ENCODE data around the gene PITPNC1. TPM values are rescaled to one million over a fixed set of nuclear protein-coding genes. Genes with fewer than 3 reads are reported as not detected.

The PITPNC1 gene
- total RNA-seq, 1 donor from 2014 or later = 5.4 TPM

DNA sequence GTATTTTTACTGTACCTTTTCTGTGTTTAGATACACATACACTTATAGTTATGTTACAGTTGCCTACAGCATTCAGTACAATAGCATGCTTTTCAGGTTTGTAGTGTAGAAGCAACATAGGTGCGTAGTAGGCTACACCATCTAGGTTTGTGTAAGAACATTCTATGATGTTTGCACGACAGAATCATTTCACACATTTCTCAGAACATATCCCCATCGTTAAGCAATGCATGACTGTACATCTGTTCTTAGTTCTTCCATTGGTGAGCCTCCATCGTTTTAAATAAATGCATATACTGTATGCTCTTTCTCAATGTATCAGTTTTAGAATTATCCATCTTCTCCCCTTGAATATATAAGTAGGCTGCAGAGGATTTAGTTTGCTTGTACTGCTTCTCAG lies 122.6 kb downstream of the PITPNC1 start:
- DNase-seq (ENCODE audit: low spot score) = no peak
- no peaks in the 10 kb centered on the region for H3K36me3 Mint-ChIP-seq (ENCODE audit: low read depth)
- no peak overlapping the region for H3K27ac Mint-ChIP-seq (ENCODE audit: unreplicated experiment)
- TF ChIP-seq, protein P1, sequence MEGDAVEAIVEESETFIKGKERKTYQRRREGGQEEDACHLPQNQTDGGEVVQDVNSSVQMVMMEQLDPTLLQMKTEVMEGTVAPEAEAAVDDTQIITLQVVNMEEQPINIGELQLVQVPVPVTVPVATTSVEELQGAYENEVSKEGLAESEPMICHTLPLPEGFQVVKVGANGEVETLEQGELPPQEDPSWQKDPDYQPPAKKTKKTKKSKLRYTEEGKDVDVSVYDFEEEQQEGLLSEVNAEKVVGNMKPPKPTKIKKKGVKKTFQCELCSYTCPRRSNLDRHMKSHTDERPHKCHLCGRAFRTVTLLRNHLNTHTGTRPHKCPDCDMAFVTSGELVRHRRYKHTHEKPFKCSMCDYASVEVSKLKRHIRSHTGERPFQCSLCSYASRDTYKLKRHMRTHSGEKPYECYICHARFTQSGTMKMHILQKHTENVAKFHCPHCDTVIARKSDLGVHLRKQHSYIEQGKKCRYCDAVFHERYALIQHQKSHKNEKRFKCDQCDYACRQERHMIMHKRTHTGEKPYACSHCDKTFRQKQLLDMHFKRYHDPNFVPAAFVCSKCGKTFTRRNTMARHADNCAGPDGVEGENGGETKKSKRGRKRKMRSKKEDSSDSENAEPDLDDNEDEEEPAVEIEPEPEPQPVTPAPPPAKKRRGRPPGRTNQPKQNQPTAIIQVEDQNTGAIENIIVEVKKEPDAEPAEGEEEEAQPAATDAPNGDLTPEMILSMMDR (IDR thresholded peaks at IDR 0.05) = no peak
- no peak overlapping the region for H3K4me3 Mint-ChIP-seq (ENCODE audit: unreplicated experiment)
- H3K9me3 Mint-ChIP-seq (ENCODE audit: low read depth) = no peaks in the 10 kb centered on the region
- H3K27me3 Mint-ChIP-seq (ENCODE audit: low read depth) = no peaks in the 10 kb centered on the region
- H3K4me1 Mint-ChIP-seq (ENCODE audit: low read depth) = peaks cover 4% of the 10 kb centered on the region

DNA sequence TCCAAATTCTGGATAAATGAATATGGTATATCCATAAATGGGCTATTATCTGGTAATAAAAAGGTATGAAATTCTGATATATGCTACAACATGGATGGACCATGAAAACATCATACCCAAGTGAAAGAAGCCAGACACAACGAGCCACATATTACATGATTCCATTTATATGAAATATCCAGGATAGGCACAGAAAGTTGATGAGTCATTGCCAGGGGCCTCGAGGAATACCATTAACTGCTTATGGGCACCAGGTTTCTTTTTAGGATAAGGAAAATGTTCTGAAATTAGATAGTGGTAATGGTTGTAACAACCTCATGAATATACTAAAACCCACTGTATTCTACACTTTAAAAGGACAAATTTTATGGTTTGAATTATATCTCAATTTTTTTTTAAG lies 123.2 kb downstream of the PITPNC1 start:
- TF ChIP-seq, protein P1 (IDR thresholded peaks at IDR 0.05) = no peak
- H3K9me3 Mint-ChIP-seq (ENCODE audit: low read depth) = no peaks in the 10 kb centered on the region
- no peak overlapping the region for H3K27ac Mint-ChIP-seq (ENCODE audit: unreplicated experiment)
- H3K4me3 Mint-ChIP-seq (ENCODE audit: unreplicated experiment) = no peak overlapping the region
- H3K27me3 Mint-ChIP-seq (ENCODE audit: low read depth) = no peaks in the 10 kb centered on the region
- H3K4me1 Mint-ChIP-seq (ENCODE audit: low read depth) = peaks cover 4% of the 10 kb centered on the region
- no peak for DNase-seq (ENCODE audit: low spot score)
- H3K36me3 Mint-ChIP-seq (ENCODE audit: low read depth) = no peaks in the 10 kb centered on the region

DNA sequence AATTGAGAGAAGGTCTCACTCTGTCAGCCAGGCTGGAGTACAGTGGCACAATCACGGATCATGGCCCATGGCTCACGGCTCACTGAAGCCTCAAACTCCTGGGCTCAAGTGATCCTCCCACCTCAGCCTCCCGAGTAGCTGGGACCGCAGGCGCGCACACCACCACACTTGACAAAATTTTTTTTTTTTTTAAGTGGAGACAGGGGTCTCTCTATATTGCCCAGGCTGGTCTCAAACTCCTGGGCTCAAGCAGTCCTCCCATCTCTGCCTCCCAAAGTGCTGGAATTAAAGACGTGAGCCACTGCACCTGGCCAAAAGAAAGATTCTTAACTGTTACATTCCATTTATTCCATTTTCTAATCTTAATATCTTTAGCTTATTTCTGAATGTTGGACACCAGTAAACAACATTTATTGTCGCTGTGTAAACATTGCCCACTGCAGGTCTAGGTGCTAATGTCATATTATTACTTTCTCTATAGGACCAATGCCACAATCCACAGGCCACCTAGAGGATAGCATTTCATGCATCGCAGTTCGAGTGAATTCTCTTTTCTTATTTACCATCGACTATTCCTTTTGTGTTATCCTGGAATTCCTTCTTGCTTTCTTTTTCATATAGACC lies 123.7 kb downstream of the PITPNC1 start:
- Mint-ChIP-seq H3K4me3 (ENCODE audit: unreplicated experiment) (no peak overlapping the region), H3K27me3 (ENCODE audit: low read depth) (no peaks in the 10 kb centered on the region), H3K36me3 (ENCODE audit: low read depth) (no peaks in the 10 kb centered on the region), H3K27ac (ENCODE audit: unreplicated experiment) (no peak overlapping the region), H3K9me3 (ENCODE audit: low read depth) (no peaks in the 10 kb centered on the region), H3K4me1 (ENCODE audit: low read depth) (peaks cover 4% of the 10 kb centered on the region)
- TF ChIP-seq, protein P1 (IDR thresholded peaks at IDR 0.05) = no peak
- DNase-seq (ENCODE audit: low spot score) = no peak

DNA sequence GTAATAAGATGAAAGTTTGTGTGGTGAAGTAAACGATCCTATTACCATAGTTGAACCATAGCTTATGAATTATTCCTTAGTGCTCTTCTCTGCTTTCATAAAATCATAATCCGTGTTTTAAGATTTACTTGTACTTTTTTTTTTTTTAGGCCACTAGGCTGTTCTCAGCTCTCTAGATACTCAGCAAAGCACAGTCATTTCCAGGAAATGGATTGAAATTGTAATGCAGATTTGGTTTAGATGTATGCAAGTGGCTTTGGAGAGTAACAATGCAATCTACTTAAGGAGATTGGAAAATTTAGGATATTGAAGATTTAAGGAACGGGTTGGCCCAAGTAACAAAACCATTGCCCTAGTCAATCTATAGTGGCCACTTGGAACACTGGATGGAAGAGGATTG lies 125.1 kb downstream of the PITPNC1 start:
- Mint-ChIP-seq H3K4me1 (ENCODE audit: low read depth) (peaks cover 7% of the 10 kb centered on the region), H3K27ac (ENCODE audit: unreplicated experiment) (no peak overlapping the region), H3K36me3 (ENCODE audit: low read depth) (peaks cover 3% of the 10 kb centered on the region), H3K9me3 (ENCODE audit: low read depth) (peaks cover 3% of the 10 kb centered on the region), H3K27me3 (ENCODE audit: low read depth) (no peaks in the 10 kb centered on the region), H3K4me3 (ENCODE audit: unreplicated experiment) (no peak overlapping the region)
- no peak for DNase-seq (ENCODE audit: low spot score)
- TF ChIP-seq, protein P1 (IDR thresholded peaks at IDR 0.05) = no peak

DNA sequence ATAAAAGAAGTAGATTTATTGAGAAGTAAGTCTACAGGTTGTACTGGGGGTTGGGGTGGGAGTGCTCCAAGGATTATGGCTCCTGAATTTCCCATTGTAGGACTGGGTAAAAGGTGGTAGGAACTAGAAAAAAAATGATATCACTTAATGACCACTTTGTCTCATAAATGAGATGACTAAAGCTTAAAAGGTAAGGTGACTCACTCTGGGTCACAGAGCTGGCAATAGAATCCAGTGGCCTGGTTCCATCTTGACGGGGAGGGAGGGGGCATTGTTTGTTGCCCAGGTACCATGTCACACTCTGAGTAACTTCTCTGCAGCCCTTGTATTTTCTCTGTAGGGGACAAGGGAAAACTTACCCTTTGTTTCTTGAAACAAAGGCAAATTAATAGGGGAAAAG lies 126.1 kb downstream of the PITPNC1 start:
- TF ChIP-seq, protein P1 (IDR thresholded peaks at IDR 0.05) = no peak
- no peak overlapping the region for H3K4me3 Mint-ChIP-seq (ENCODE audit: unreplicated experiment)
- H3K27me3 Mint-ChIP-seq (ENCODE audit: low read depth) = no peaks in the 10 kb centered on the region
- peaks cover 8% of the 10 kb centered on the region for H3K4me1 Mint-ChIP-seq (ENCODE audit: low read depth)
- peaks cover 9% of the 10 kb centered on the region for H3K9me3 Mint-ChIP-seq (ENCODE audit: low read depth)
- H3K36me3 Mint-ChIP-seq (ENCODE audit: low read depth) = peaks cover 6% of the 10 kb centered on the region
- no peak overlapping the region for H3K27ac Mint-ChIP-seq (ENCODE audit: unreplicated experiment)
- no peak for DNase-seq (ENCODE audit: low spot score)
